GM23338 (cell line): ENCODE results near the gene PVR. TPM values are rescaled to one million over a fixed set of nuclear protein-coding genes. Genes with fewer than 3 reads are reported as not detected.

Experiments
- ATAC-seq: fragments of 200-7000 bp; cut with Tn5 transposase; 3 replicates; pipeline ENCODE4 v1.9.1; 2020
- DNase-seq: peaks from one replicate; pipeline ENCODE4 v3.0.0-alpha.2; 2015; ENCODE audit warnings: low spot score
- H2AFZ ChIP-seq: fragments of 200-600 bp; sonication (generic); 2 replicates; pipeline ENCODE4 v1.8.0; 2016; ENCODE audit warnings: antibody characterized with exemption, mild to moderate bottlenecking, moderate library complexity
- H3F3A ChIP-seq: fragments of 200-600 bp; sonication (generic); replicated peaks from 2 replicates; pipeline ENCODE4 v1.8.0; 2017; ENCODE audit warnings: antibody characterized with exemption, mixed run types, low read depth
- H3K27ac ChIP-seq: fragments of 200-600 bp; sonication (generic); 2 replicates; pipeline ENCODE4 v1.6.1; 2016; ENCODE audit warnings: low read depth
- H3K27me3 ChIP-seq: fragments of 200-600 bp; sonication (generic); 2 replicates; pipeline ENCODE4 v1.8.0; 2016; ENCODE audit warnings: mild to moderate bottlenecking, mixed run types, moderate library complexity; ENCODE audit not compliant: insufficient read depth
- H3K36me3 ChIP-seq: fragments of 200-600 bp; sonication (generic); 2 replicates; pipeline ENCODE4 v1.8.0; 2016; ENCODE audit warnings: mild to moderate bottlenecking; ENCODE audit not compliant: insufficient read depth
- H3K4me1 ChIP-seq: fragments of 200-600 bp; sonication (generic); 2 replicates; pipeline ENCODE4 v1.8.0; 2016; ENCODE audit warnings: mild to moderate bottlenecking, moderate library complexity; ENCODE audit not compliant: insufficient read depth
- H3K4me2 ChIP-seq: fragments of 200-600 bp; sonication (generic); 2 replicates; pipeline ENCODE4 v1.7.1; 2017; ENCODE audit warnings: mixed run types
- H3K4me3 ChIP-seq: fragments of 200-600 bp; sonication (generic); 2 replicates; pipeline ENCODE4 v1.6.1; 2016; ENCODE audit warnings: mixed run types
- H3K79me2 ChIP-seq: fragments of 200-600 bp; sonication (generic); replicated peaks from 2 replicates; pipeline ENCODE4 v1.8.0; 2017; ENCODE audit warnings: mild to moderate bottlenecking; ENCODE audit not compliant: insufficient read depth
- H3K9me2 ChIP-seq: fragments of 200-600 bp; sonication (generic); 2 replicates; pipeline ENCODE4 v1.8.0; 2017; ENCODE audit not compliant: insufficient read depth
- H4K20me1 ChIP-seq: fragments of 200-600 bp; sonication (generic); replicated peaks from 2 replicates; pipeline ENCODE4 v1.8.0; 2017; ENCODE audit warnings: mild to moderate bottlenecking; ENCODE audit not compliant: insufficient read depth
- H3K27ac Mint-ChIP-seq: 2 replicates; pipeline ENCODE4 v1.8.0; 2020; ENCODE audit warnings: inconsistent platforms, mild to moderate bottlenecking, moderate library complexity, mixed read lengths
- H3K27me3 Mint-ChIP-seq: 3 replicates; pipeline ENCODE4 v1.8.0; 2022; ENCODE audit warnings: low read depth, mild to moderate bottlenecking, moderate library complexity, mixed read lengths, inconsistent platforms; ENCODE audit not compliant: insufficient read depth, poor library complexity
- H3K36me3 Mint-ChIP-seq: 3 replicates; pipeline ENCODE4 v1.8.0; 2021; ENCODE audit warnings: low read depth, mild to moderate bottlenecking, inconsistent platforms, moderate library complexity, mixed read lengths
- H3K4me1 Mint-ChIP-seq: 3 replicates; pipeline ENCODE4 v1.8.0; 2020; ENCODE audit warnings: mild to moderate bottlenecking, inconsistent platforms, mixed read lengths
- H3K4me3 Mint-ChIP-seq: 3 replicates; pipeline ENCODE4 v1.8.0; 2021; ENCODE audit warnings: moderate library complexity, mild to moderate bottlenecking, inconsistent platforms, mixed read lengths
- H3K9me3 Mint-ChIP-seq: 3 replicates; pipeline ENCODE4 v1.8.0; 2020; ENCODE audit warnings: moderate library complexity, mild to moderate bottlenecking, inconsistent platforms, mixed read lengths
- CREB1 ChIP-seq: fragments of 250-450 bp; sonication (Bioruptor Pico); IDR thresholded peaks from 2 replicates; pipeline ENCODE4 v1.5.0; 2020; ENCODE audit warnings: low read depth, mild to moderate bottlenecking, moderate library complexity
- CTCF ChIP-seq, 2 experiments: fragments of 200-600 bp in 1 of 2; sonication (generic) in 1 of 2; conservative IDR thresholded peaks; 2 replicates each; pipeline versions ENCODE4 v1.5.1 to v1.6.1; 2016 to 2017; ENCODE audit warnings: antibody characterized with exemption in 2 of 2, low read depth in 2 of 2, mild to moderate bottlenecking in 2 of 2, moderate library complexity in 1 of 2
- EZH2 ChIP-seq: fragments of 200-600 bp; sonication (generic); IDR thresholded peaks from one replicate; pipeline ENCODE4 v1.8.0; 2017; ENCODE audit warnings: antibody characterized with exemption, mild to moderate bottlenecking, low read depth; ENCODE audit not compliant: unreplicated experiment
- EZH2phosphoT487 ChIP-seq: fragments of 200-600 bp; sonication (generic); IDR thresholded peaks from one replicate; pipeline ENCODE4 v1.8.1; 2018; ENCODE audit warnings: antibody characterized with exemption; ENCODE audit not compliant: unreplicated experiment
- JUNB ChIP-seq: IDR thresholded peaks from one replicate; pipeline ENCODE4 v1.6.1; 2016; ENCODE audit warnings: antibody characterized with exemption; ENCODE audit not compliant: unreplicated experiment
- NANOG ChIP-seq: IDR thresholded peaks from 2 replicates; pipeline ENCODE4 v1.6.1; 2016; ENCODE audit warnings: antibody characterized with exemption, borderline replicate concordance
- POLR2AphosphoS5 ChIP-seq: IDR thresholded peaks from 2 replicates; pipeline ENCODE4 v1.6.1; 2016; ENCODE audit warnings: antibody characterized with exemption, low read depth
- REST ChIP-seq: IDR thresholded peaks from one replicate; pipeline ENCODE4 v1.6.1; 2018; ENCODE audit warnings: antibody characterized with exemption; ENCODE audit not compliant: unreplicated experiment
- STAT1 ChIP-seq: IDR thresholded peaks from one replicate; pipeline ENCODE4 v1.6.1; 2016; ENCODE audit warnings: antibody characterized with exemption; ENCODE audit not compliant: unreplicated experiment
- ZNF114 ChIP-seq: fragments of 250-450 bp; sonication (Bioruptor Pico); IDR thresholded peaks from 2 replicates; pipeline ENCODE4 v1.5.0; 2020; ENCODE audit warnings: mild to moderate bottlenecking, moderate library complexity
- ZNF331 ChIP-seq: fragments of 250-450 bp; sonication (Bioruptor Pico); IDR thresholded peaks from 2 replicates; pipeline ENCODE4 v1.5.0; 2020; ENCODE audit warnings: low read depth, mild to moderate bottlenecking, moderate library complexity
- polyA plus RNA-seq: library from polyadenylated mRNA; unstranded; fragments of >200 nt; fragmentation: Nextera tagmentation; extraction: Ambion mirVana; gene quantifications from 2 replicates; pipeline ENCODE4 v1.2.1, GENCODE V29; 2016
- total RNA-seq: library from RNA; depleted of rRNA; stranded (reverse); fragments of >200 nt; shearing (Covaris generic); gene quantifications from 2 replicates; pipeline ENCODE4 v1.2.3, GENCODE V29; 2014
- TF ChIP-seq, protein P1 (sequence below): IDR thresholded peaks from 2 replicates; pipeline ENCODE4 v1.6.1; 2016; ENCODE audit warnings: antibody characterized with exemption
- TF ChIP-seq, protein P2 (sequence below): fragments of 250-450 bp; sonication (Bioruptor Pico); IDR thresholded peaks from 2 replicates; pipeline ENCODE4 v1.5.0; 2020; ENCODE audit warnings: mild to moderate bottlenecking, moderate library complexity

PVR gene
- total and polyA plus RNA-seq, 2 experiments from 2014 or later = 4.8 to 19.0 TPM

DNA sequence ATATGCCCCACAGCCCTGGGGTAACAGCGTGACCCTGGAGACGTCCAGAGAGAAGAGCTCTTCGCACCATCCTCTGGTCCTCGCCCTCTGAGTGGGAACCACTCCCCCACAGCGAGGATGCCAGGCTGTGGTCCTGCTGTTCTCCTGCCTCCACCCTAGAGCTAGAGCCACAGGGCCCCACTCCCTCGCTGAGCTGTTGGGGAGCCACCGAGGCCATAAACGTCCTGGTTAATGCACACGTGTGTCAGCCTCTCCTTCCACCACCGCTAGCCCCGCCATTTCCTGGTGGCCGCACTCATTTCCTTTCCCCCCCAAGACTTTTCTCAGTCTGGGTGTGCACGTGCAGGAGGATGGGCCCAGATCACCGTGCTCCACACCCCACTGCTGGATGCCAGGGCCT lies 66.8 kb downstream of the PVR start:
- H3K27ac ChIP-seq = no peak overlapping the region
- ATAC-seq (no peak), DNase-seq (no peak)
- H4K20me1 ChIP-seq = no peaks in the 10 kb centered on the region
- no peaks in the 10 kb centered on the region for H3K27me3 ChIP-seq
- no peaks in the 10 kb centered on the region for H3K79me2 ChIP-seq
- TF ChIP-seq, protein P1, sequence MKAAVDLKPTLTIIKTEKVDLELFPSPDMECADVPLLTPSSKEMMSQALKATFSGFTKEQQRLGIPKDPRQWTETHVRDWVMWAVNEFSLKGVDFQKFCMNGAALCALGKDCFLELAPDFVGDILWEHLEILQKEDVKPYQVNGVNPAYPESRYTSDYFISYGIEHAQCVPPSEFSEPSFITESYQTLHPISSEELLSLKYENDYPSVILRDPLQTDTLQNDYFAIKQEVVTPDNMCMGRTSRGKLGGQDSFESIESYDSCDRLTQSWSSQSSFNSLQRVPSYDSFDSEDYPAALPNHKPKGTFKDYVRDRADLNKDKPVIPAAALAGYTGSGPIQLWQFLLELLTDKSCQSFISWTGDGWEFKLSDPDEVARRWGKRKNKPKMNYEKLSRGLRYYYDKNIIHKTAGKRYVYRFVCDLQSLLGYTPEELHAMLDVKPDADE = no peak
- TF ChIP-seq REST (no peak), EZH2 (no peak), ZNF114 (CRISPR knock-in tag) (no peak), NANOG (no peak), JUNB (no peak), ZNF331 (CRISPR knock-in tag) (no peak), EZH2phosphoT487 (no peak), STAT1 (no peak), CTCF (conservative IDR thresholded peaks at IDR 0.05; ENCODE audit: low read depth in 2 of 2) (no peak), CREB1 (CRISPR knock-in tag) (no peak), POLR2AphosphoS5 (no peak)
- TF ChIP-seq, protein P2, sequence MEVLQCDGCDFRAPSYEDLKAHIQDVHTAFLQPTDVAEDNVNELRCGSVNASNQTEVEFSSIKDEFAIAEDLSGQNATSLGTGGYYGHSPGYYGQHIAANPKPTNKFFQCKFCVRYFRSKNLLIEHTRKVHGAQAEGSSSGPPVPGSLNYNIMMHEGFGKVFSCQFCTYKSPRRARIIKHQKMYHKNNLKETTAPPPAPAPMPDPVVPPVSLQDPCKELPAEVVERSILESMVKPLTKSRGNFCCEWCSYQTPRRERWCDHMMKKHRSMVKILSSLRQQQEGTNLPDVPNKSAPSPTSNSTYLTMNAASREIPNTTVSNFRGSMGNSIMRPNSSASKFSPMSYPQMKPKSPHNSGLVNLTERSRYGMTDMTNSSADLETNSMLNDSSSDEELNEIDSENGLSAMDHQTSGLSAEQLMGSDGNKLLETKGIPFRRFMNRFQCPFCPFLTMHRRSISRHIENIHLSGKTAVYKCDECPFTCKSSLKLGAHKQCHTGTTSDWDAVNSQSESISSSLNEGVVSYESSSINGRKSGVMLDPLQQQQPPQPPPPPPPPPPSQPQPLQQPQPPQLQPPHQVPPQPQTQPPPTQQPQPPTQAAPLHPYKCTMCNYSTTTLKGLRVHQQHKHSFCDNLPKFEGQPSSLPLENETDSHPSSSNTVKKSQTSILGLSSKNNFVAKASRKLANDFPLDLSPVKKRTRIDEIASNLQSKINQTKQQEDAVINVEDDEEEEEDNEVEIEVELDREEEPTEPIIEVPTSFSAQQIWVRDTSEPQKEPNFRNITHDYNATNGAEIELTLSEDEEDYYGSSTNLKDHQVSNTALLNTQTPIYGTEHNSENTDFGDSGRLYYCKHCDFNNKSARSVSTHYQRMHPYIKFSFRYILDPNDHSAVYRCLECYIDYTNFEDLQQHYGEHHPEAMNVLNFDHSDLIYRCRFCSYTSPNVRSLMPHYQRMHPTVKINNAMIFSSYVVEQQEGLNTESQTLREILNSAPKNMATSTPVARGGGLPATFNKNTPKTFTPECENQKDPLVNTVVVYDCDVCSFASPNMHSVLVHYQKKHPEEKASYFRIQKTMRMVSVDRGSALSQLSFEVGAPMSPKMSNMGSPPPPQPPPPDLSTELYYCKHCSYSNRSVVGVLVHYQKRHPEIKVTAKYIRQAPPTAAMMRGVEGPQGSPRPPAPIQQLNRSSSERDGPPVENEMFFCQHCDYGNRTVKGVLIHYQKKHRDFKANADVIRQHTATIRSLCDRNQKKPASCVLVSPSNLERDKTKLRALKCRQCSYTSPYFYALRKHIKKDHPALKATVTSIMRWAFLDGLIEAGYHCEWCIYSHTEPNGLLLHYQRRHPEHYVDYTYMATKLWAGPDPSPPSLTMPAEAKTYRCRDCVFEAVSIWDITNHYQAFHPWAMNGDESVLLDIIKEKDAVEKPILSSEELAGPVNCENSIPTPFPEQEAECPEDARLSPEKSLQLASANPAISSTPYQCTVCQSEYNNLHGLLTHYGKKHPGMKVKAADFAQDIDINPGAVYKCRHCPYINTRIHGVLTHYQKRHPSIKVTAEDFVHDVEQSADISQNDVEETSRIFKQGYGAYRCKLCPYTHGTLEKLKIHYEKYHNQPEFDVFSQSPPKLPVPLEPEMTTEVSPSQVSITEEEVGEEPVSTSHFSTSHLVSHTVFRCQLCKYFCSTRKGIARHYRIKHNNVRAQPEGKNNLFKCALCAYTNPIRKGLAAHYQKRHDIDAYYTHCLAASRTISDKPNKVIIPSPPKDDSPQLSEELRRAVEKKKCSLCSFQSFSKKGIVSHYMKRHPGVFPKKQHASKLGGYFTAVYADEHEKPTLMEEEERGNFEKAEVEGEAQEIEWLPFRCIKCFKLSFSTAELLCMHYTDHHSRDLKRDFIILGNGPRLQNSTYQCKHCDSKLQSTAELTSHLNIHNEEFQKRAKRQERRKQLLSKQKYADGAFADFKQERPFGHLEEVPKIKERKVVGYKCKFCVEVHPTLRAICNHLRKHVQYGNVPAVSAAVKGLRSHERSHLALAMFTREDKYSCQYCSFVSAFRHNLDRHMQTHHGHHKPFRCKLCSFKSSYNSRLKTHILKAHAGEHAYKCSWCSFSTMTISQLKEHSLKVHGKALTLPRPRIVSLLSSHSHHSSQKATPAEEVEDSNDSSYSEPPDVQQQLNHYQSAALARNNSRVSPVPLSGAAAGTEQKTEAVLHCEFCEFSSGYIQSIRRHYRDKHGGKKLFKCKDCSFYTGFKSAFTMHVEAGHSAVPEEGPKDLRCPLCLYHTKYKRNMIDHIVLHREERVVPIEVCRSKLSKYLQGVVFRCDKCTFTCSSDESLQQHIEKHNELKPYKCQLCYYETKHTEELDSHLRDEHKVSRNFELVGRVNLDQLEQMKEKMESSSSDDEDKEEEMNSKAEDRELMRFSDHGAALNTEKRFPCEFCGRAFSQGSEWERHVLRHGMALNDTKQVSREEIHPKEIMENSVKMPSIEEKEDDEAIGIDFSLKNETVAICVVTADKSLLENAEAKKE = no peak
- no peak overlapping the region for H3K4me3 ChIP-seq
- H3K9me2 ChIP-seq = no peaks in the 10 kb centered on the region
- Mint-ChIP-seq H3K27ac (no peak overlapping the region; the same call in 1 of the 2 replicates), H3K4me3 (no peak overlapping the region; the same call in 2 of the 3 replicates), H3K36me3 (peaks cover 18% of the 10 kb centered on the region), H3K4me1 (no peaks in the 10 kb centered on the region), H3K9me3 (peaks cover 18% of the 10 kb centered on the region), H3K27me3 (peaks cover 4% of the 10 kb centered on the region)
- no peak overlapping the region for H3K4me2 ChIP-seq
- H2AFZ ChIP-seq = no peak overlapping the region
- H3F3A ChIP-seq = no peaks in the 10 kb centered on the region
- H3K4me1 ChIP-seq = no peaks in the 10 kb centered on the region
- H3K36me3 ChIP-seq = no peaks in the 10 kb centered on the region
